GM12873 (cell line): ENCODE data around the gene SUPT3H.

Experiments
- TF ChIP-seq, protein P1 (sequence below): IDR thresholded peaks from 2 replicates; pipeline ENCODE4 v1.5.1; 2012; ENCODE audit warnings: low read depth, mild to moderate bottlenecking, moderate library complexity, low read length, control low read depth; ENCODE audit not compliant: insufficient read depth; ENCODE audit errors: missing control alignments

Gene SUPT3H

DNA sequence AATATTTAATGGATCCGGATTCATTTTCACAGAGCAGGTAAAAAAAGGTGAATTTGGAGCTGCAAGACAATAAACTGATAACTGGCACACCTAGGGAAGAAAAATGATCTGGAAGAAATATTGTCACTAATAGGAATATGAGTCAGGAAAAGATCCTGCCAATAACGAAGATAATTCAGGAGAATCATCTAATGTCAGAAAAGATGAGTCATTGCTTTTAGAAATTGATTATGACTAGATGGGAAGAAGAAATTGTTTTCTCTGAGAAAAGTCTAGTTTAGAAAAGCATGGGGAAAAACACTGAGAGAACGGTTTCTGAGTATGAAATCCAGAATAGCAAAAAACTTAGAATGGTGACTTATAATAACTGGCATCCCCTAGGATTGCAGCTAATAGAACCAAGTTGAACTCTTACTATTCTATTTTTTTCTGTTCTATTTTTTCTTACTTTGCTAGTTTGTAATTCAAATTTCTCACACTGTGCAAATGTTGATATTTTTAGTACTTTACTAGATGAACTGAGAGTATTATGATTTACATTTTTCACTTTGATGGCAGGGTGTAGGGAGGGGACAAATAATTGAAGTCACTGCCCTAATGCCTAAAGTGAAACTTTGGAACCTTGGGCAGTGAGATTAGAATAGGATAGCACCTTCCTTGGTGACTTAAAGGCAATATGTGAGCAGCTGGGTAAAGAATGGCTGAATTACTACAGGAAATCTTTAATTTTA, 38.2 kb upstream of the SUPT3H start:
- TF ChIP-seq, protein P1, sequence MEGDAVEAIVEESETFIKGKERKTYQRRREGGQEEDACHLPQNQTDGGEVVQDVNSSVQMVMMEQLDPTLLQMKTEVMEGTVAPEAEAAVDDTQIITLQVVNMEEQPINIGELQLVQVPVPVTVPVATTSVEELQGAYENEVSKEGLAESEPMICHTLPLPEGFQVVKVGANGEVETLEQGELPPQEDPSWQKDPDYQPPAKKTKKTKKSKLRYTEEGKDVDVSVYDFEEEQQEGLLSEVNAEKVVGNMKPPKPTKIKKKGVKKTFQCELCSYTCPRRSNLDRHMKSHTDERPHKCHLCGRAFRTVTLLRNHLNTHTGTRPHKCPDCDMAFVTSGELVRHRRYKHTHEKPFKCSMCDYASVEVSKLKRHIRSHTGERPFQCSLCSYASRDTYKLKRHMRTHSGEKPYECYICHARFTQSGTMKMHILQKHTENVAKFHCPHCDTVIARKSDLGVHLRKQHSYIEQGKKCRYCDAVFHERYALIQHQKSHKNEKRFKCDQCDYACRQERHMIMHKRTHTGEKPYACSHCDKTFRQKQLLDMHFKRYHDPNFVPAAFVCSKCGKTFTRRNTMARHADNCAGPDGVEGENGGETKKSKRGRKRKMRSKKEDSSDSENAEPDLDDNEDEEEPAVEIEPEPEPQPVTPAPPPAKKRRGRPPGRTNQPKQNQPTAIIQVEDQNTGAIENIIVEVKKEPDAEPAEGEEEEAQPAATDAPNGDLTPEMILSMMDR, result no peak

DNA sequence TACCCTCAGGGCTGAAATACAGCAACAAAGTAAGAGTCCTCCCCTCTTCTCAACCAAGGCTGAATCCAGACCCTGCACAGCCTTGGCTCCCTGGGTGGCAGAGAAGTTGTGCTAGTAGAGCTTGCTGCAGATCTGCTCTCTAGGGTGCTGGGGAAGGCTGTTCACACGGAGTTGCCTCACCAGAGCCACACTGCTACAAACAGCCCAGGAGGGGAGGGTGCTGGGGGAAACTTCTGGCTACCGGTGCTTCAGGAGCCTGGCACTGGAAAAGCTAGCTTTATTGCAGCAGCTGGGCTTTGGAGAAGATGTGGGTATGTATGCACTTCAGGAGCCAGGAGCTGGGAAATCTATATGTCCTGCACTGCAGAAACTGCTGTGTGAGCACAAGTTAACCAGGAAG, 37.6 kb upstream of the SUPT3H start:
- TF ChIP-seq, protein P1, result no peak

DNA sequence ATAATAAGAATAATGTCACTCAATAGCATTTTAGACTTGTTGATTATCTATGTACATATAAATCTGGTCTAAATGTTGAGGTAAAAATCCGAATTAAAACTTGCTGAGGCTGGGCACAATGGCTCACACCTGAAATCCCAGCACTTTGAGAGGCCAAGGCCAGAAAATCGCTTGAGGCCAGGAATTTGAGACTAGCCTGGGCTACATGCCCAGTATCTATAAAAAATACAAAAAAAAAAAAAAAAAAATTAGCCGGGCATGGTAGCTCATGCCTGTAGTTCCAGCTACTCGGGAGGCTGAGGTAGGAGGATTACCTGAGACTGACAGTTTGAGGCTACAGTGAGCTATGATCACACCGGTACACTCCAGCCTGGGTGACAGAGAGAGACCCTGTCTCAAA, 34.2 kb upstream of the SUPT3H start:
- TF ChIP-seq, protein P1, result no peak

DNA sequence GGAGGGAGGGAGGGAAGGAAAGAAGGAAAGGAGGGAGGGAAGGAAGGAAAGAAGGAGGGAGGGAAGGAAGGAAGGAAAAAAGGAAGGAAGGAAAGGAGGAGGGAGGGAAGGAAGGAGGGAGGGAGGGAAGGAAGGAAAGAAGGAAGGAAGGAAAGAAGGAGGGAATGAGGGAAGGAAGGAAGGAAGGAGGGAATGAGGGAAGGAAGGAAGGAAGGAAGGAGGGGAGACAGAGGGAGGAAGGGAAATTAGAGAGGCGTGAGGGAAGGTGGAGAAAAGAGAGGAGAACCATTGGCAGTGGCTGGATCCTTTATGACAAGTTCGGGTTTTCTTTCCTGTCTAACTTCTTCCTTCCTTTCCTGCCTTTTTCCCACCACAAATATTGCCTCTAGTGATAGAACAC, 22.3 kb upstream of the SUPT3H start:
- TF ChIP-seq, protein P1, result no peak

DNA sequence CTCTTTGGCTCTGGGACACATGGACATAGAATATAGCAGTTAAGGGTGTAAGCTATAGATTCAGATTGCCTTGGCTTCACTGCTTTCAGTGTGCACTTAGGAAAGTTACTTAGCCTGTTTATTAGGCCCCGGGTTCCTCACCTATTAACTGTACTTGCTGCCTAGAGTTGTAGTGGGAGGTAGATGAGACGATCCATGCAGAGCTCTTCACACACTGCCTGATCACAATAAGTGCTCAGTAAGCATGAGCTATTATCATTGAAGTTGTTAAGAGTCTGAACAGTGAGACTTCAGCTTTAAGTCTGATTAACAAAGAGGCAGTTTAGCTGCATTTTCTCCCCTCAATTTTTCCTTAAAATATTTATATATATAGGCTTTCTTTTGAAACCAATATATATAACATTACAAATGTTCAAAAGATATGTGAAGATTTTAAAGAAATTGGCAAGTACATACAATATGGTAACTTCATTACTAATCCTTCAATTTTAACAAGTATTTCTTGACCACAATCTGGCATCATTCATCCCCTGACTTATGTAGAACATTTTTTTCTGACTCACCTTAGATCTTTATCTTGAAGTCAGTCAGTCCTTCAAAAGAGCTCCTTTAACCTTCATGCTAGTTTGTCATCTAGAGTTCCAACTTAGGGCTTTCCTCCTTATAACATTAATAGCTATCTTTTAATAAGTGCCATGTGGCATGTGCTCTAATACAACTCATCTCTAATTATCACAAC, 20.5 kb upstream of the SUPT3H start:
- TF ChIP-seq, protein P1, result no peak

DNA sequence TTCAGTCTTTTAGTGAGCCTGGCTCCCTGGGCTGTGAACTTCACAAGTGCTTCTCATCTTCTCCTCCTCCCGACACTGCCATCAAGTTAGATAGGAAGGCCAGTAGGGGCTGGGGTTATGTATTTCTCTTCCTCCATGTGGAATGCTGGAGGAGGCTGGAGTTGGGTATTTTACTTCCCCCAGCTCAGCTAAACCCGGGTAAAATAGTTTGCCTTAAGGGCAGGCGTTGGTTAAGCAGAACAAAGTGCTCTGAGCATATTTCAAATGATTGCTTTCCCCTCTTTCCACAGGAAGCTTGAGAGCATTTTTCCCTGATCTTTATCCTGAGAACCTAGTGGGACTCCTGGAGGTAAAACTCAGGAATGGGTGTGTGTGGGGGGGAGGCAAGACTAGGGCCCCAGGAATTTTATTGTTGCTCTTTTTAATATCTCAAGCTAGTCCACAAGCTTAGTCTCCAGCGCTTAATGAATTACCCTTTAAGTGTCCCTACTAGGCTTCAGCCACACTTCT, 16.9 kb upstream of the SUPT3H start:
- TF ChIP-seq, protein P1, result no peak

DNA sequence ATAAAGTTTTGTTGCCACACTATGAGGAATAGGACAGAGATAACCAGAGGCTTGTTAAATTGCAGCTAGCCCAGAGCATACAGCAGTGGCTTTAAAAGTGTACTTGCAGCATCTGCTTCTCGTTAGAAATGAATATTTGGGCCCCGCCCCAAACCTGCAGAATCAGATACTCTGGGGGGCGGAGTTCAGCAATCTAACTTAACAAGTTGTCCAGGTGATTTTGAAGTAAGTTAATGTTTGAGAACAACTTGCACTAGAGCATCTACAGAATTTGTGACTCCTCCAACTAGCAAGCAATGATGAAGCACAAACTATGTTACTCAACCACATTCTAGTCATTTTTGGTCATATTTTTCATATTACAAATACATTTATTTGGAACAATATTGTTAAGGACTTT, 10.6 kb upstream of the SUPT3H start:
- TF ChIP-seq, protein P1, result no peak
